A673 (cell line): ENCODE results near the gene DMGDH. TPM values are rescaled to one million over a fixed set of nuclear protein-coding genes. Genes with fewer than 3 reads are reported as not detected.

Experiments
- BruUV-seq: library from RNA; stranded (reverse); fragments of 400-500 nt; replicated peaks from 2 replicates; lab custom pipeline; 2021; lab: Mats Ljungman, UMichigan
- CTCF ChIA-PET: fragments of 300-600 bp; sonication (Branson Sonifier 250); formaldehyde crosslinking; loops from one replicate; lab custom pipeline; 2022; ENCODE audit warnings: antibody characterized with exemption; lab: Charles Lee
- POLR2A ChIA-PET: fragments of 300-600 bp; sonication (Branson Sonifier 250); formaldehyde crosslinking; loops from one replicate; lab custom pipeline; 2022; ENCODE audit warnings: antibody characterized with exemption; ENCODE audit not compliant: low non-redundant PET; lab: Charles Lee
- DNase-seq: peaks from one replicate; pipeline ENCODE4 v3.0.0-alpha.2; 2015; ENCODE audit warnings: low spot score
- H3K27ac ChIP-seq: fragments of 200-600 bp; sonication (generic); 2 replicates; pipeline ENCODE4 v1.5.1; 2016; ENCODE audit warnings: mixed run types, low read depth, mild to moderate bottlenecking, mixed read lengths, antibody characterized with exemption, low read length; ENCODE audit not compliant: poor library complexity, severe bottlenecking
- H3K27me3 ChIP-seq: fragments of 200-600 bp; sonication (generic); replicated peaks from 2 replicates; pipeline ENCODE4 v1.6.1; 2017; ENCODE audit warnings: mixed run types, low read depth, mild to moderate bottlenecking, mixed read lengths, antibody characterized with exemption, low read length; ENCODE audit not compliant: insufficient read depth, poor library complexity
- H3K36me3 ChIP-seq: fragments of 200-600 bp; sonication (generic); 2 replicates; pipeline ENCODE4 v1.6.1; 2016; ENCODE audit warnings: mixed run types, mild to moderate bottlenecking, mixed read lengths, antibody characterized with exemption, low read length; ENCODE audit not compliant: insufficient read depth, poor library complexity, severe bottlenecking
- H3K4me1 ChIP-seq: fragments of 200-600 bp; sonication (generic); 2 replicates; pipeline ENCODE4 v1.6.1; 2017; ENCODE audit warnings: mixed run types, mild to moderate bottlenecking, mixed read lengths, antibody characterized with exemption, low read length; ENCODE audit not compliant: insufficient read depth, poor library complexity, severe bottlenecking
- H3K4me3 ChIP-seq: fragments of 200-600 bp; sonication (generic); 2 replicates; pipeline ENCODE4 v1.5.1; 2016; ENCODE audit warnings: low read depth, mixed run types, mild to moderate bottlenecking, mixed read lengths, low read length; ENCODE audit not compliant: poor library complexity, severe bottlenecking
- H3K9me3 ChIP-seq: fragments of 200-600 bp; sonication (generic); 2 replicates; pipeline ENCODE4 v1.6.1; 2016; ENCODE audit warnings: mixed run types, low read depth, mild to moderate bottlenecking, mixed read lengths, antibody characterized with exemption, low read length; ENCODE audit not compliant: poor library complexity, severe bottlenecking
- EZH2 ChIP-seq: fragments of 200-600 bp; sonication (generic); IDR thresholded peaks from 2 replicates; pipeline ENCODE4 v1.6.1; 2017; ENCODE audit warnings: borderline replicate concordance, low read depth, mild to moderate bottlenecking, mixed read lengths, antibody characterized with exemption, low read length; ENCODE audit not compliant: poor library complexity, severe bottlenecking
- intact Hi-C: fragments of 100-400 bp; cut with micrococcal nuclease; formaldehyde crosslinking; loops from one replicate; pipeline ENCODE4 v1.10.0; 2022; ENCODE audit not compliant: unreplicated experiment
- total RNA-seq: library from RNA; stranded (reverse); gene quantifications from 2 replicates; pipeline ENCODE4 v1.2.3, GENCODE V29; 2021
- TF ChIP-seq, protein P1 (sequence below): fragments of 300-800, 200-600 bp; sonication (generic); conservative IDR thresholded peaks from 2 replicates; pipeline ENCODE4 v1.5.1; 2017; ENCODE audit warnings: low read depth, mild to moderate bottlenecking, antibody characterized with exemption, low read length, moderate library complexity, mixed read lengths

Gene DMGDH
- total RNA-seq, 1 experiment from 2014 or later: 0.15 TPM

DNA sequence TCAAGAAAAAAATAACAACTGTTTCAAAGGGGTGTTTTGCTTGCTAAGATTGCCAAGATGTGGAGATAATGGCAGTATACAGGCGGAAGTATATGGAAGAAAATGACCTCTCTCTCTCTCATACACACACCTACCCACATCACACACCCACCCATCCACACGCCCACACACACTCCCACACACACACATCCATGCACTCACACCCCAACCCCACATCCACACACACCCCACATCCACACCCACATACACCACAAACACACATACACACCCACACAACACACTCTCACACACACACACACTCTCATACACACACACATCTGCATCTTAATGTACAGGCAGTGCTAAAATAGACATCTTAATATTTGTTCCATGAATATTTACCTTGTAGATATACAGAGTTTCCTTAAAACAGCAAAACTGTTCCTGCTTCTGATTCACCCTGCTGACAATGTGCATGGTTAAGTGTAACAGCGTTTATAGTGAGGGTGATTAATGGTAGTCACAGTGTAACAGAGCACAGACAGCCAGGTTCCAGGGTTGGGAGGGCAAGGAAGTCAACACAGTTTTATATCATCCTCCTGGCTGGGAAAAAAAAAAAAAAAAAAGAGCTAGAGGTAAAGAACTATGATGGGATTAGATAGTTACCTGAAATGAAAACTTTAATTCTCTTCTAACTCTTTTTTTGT lies 8.3 kb upstream of the DMGDH start:
- BruUV-seq: no TSS peak
- H3K27ac ChIP-seq: no peak overlapping the region
- CTCF ChIA-PET: no interaction called here
- no peaks in the 10 kb centered on the region for H3K36me3 ChIP-seq
- H3K9me3 ChIP-seq: no peaks in the 10 kb centered on the region
- H3K4me1 ChIP-seq: no peaks in the 10 kb centered on the region
- no peaks in the 10 kb centered on the region for H3K27me3 ChIP-seq
- POLR2A ChIA-PET: interaction anchor here (0.6 kb wide), 1 partner anchor 193 kb away, joined by 7 read pairs; no protein-coding TSS in a partner anchor
- no peak for TF ChIP-seq EZH2
- TF ChIP-seq, protein P1, sequence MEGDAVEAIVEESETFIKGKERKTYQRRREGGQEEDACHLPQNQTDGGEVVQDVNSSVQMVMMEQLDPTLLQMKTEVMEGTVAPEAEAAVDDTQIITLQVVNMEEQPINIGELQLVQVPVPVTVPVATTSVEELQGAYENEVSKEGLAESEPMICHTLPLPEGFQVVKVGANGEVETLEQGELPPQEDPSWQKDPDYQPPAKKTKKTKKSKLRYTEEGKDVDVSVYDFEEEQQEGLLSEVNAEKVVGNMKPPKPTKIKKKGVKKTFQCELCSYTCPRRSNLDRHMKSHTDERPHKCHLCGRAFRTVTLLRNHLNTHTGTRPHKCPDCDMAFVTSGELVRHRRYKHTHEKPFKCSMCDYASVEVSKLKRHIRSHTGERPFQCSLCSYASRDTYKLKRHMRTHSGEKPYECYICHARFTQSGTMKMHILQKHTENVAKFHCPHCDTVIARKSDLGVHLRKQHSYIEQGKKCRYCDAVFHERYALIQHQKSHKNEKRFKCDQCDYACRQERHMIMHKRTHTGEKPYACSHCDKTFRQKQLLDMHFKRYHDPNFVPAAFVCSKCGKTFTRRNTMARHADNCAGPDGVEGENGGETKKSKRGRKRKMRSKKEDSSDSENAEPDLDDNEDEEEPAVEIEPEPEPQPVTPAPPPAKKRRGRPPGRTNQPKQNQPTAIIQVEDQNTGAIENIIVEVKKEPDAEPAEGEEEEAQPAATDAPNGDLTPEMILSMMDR: no peak
- H3K4me3 ChIP-seq: no peak overlapping the region
- intact Hi-C loops: no loop called here
- no peak for DNase-seq

DNA sequence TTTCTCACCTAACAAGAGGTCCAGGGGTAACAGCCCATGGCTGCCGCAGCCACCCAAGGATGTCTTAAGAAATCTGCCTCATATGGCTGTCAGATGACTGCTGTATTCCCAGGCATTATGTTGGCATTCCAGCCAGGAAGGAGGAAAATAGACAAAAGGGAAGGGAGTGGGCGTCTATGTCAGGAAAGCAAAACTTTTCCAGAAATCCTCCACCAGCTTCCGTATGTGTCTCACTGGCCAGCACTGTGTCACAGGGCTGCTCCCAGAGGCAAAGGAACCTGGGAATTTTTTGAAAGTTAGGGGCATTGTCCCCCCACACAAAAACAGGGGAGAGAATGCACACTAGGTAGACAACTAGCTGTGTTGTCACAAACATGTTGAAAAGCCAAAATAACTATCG lies 7.3 kb upstream of the DMGDH start:
- TF ChIP-seq EZH2: no peak
- TF ChIP-seq, protein P1: no peak
- Histone ChIP-seq H3K36me3 (no peaks in the 10 kb centered on the region), H3K27ac (no peak overlapping the region), H3K9me3 (no peaks in the 10 kb centered on the region), H3K4me1 (no peaks in the 10 kb centered on the region), H3K27me3 (no peaks in the 10 kb centered on the region), H3K4me3 (no peak overlapping the region)
- intact Hi-C loops: no loop called here
- ChIA-PET CTCF (no interaction called here), POLR2A (no interaction called here)
- no TSS peak for BruUV-seq
- no peak for DNase-seq

DNA sequence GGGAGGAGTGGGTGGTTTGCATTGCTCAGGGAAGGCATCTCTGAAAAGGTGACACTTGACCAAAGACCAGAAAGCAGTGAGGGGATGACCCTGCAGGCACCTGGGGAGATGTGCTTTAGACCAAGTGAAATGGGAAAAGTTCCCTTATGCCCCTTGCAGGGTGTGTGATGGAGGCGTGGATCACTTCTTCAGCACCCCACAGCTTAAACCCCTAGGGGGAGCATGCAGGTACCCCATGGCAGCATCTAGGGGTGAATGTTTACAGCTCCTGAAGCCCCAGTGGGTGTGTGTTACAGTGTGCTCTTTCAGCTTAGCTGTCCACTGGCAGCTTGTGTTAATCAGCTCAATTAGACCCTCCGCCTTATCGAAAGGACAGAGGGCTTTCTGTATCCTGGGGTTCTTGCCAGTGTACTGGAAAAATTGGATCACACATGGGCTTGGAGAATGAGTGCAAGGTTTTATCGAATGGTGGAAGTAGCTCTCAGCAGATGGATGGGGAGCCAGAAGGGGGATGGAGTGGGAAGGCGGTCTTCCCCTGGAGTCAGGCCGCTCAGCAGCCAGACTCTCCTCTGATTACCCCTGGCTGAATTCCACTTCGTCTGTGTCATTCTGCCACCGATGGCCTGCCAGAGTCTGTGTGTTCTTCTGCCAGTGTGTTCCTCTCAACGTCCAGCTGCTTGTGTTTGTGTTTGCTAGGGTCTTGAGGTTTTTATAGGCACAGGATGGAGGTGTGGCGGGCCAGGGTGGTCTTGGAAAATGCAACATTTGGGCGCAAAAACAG lies 6.4 kb upstream of the DMGDH start:
- no peaks in the 10 kb centered on the region for H3K9me3 ChIP-seq
- TF ChIP-seq, protein P1: no peak
- no peak for TF ChIP-seq EZH2
- no peak overlapping the region for H3K27ac ChIP-seq
- intact Hi-C loops: no loop called here
- H3K4me1 ChIP-seq: no peaks in the 10 kb centered on the region
- POLR2A ChIA-PET: no interaction called here
- no peak for DNase-seq
- CTCF ChIA-PET: interaction anchor here (0.8 kb wide), 1 partner anchor 176 kb away, joined by 4 read pairs; no protein-coding TSS in a partner anchor
- no TSS peak for BruUV-seq
- H3K36me3 ChIP-seq: no peaks in the 10 kb centered on the region
- H3K27me3 ChIP-seq: no peaks in the 10 kb centered on the region
- no peak overlapping the region for H3K4me3 ChIP-seq
